ENCODE data around the gene CDH20.

- TF ChIP-seq CTCF (IDR thresholded peaks at IDR 0.05; ENCODE audit: insufficient read depth, low read length, poor library complexity, severe bottlenecking) (no peak), EZH2phosphoT487 (conservative IDR thresholded peaks at IDR 0.05; ENCODE audit: low read length) (no peak)
These were observed 246.8 kb downstream of the CDH20 start for GRCh38 chr18:61580046-61580445.
